Heart left ventricle (tissue), 16 donors: ENCODE data around the gene PLA2G3. TPM values are rescaled to one million over a fixed set of nuclear protein-coding genes. Genes with fewer than 3 reads are reported as not detected.

ENCODE experiments used
- ATAC-seq, 4 donors: fragments of 200-7000 bp; cut with Tn5 transposase; one replicate each; pipeline ENCODE4 v1.9.1; 2020 to 2022; ENCODE audit warnings: moderate library complexity in 4 of 4, mild to moderate bottlenecking in 3 of 4, moderate number of reproducible peaks in 1 of 4
- DNase-seq, 5 donors: peaks; one replicate each; pipeline ENCODE4 v3.0.0-alpha.2; 2020
- H3K27ac ChIP-seq, 12 donors: fragments of 200-600 bp; sonication (generic) in 4 of 12; one replicate each; pipeline versions ENCODE4 v1.5.0 to v1.8.0; 2016 to 2022; ENCODE audit warnings: mild to moderate bottlenecking in 2 of 12
- H3K27me3 ChIP-seq, 9 donors: fragments of 200-600 bp; sonication (generic) in 2 of 9; one replicate each; pipeline versions ENCODE4 v1.5.1 to v1.8.0; 2016 to 2022; ENCODE audit warnings: mild to moderate bottlenecking in 3 of 9
- H3K36me3 ChIP-seq, 9 donors: fragments of 200-600 bp; sonication (generic) in 2 of 9; one replicate each; pipeline versions ENCODE4 v1.5.0 to v1.8.0; 2018 to 2022; ENCODE audit warnings: mild to moderate bottlenecking in 2 of 9
- H3K4me1 ChIP-seq, 12 donors: fragments of 200-600 bp; sonication (generic) in 4 of 12; one replicate each; pipeline versions ENCODE4 v1.5.0 to v1.8.0; 2016 to 2022; ENCODE audit warnings: mild to moderate bottlenecking in 3 of 12
- H3K4me3 ChIP-seq, 12 donors: fragments of 200-600 bp; sonication (generic) in 4 of 12; one replicate each; pipeline versions ENCODE4 v1.5.0 to v1.8.0; 2017 to 2022; ENCODE audit warnings: mild to moderate bottlenecking in 9 of 12, moderate library complexity in 4 of 12
- H3K9me3 ChIP-seq, 12 donors: fragments of 200-600 bp; sonication (generic) in 4 of 12; one replicate each; pipeline versions ENCODE4 v1.5.0 to v1.8.0; 2016 to 2022; ENCODE audit warnings: mild to moderate bottlenecking in 1 of 12
- POLR2A ChIP-seq, 2 donors: fragments of 450-650 bp; IDR thresholded peaks; one replicate each; pipeline ENCODE4 v1.6.1; 2017; ENCODE audit warnings: antibody characterized with exemption in 2 of 2, mild to moderate bottlenecking in 2 of 2, moderate library complexity in 2 of 2
- WGBS, 4 donors: extraction: QIAGEN DNeasy Blood & Tissue Kit in 2 of 4; methylation state at CpG; one replicate each; pipeline versions ENCODE4 v1.1.5 to v1.1.7; 2013 to 2018; 5-methylcytosine and 5-hydroxymethylcytosine counted together
- intact Hi-C, 10 donors: fragments of 100-400 bp; cut with DNase I; formaldehyde crosslinking; loops; one replicate each; pipeline versions ENCODE4 v1.11.1 to v1.14.2; 2022
- polyA plus RNA-seq, 2 donors: library from polyadenylated mRNA; stranded (reverse); fragments of 200-250 nt; gene quantifications; one replicate each; pipeline ENCODE4 v1.2.3, GENCODE V29; 2013
- total RNA-seq, 9 donors: library from RNA; depleted of rRNA in 2 of 9; stranded (reverse); fragments of >200 nt in 2 of 9; fragmentation: NEBNext Ultra II Directional in 3 of 9; extraction: Animal tissue kit (Norgen Biotek cat#: 25700) in 3 of 9; gene quantifications; one replicate each; pipeline versions ENCODE4 v1.1.0 to v1.2.4, GENCODE V29; 2016 to 2023
- TF ChIP-seq, protein P1 (sequence below), 12 donors: fragments of 200-600 bp; sonication (generic) in 4 of 12; IDR thresholded peaks; one replicate each; pipeline versions ENCODE4 v1.5.0 to v1.8.0; 2018 to 2022; ENCODE audit warnings: antibody characterized with exemption in 12 of 12, mild to moderate bottlenecking in 5 of 12
- donor health status: ischemic (EF 13 %, LVEDD 7.1; RV severe dilation, severe dysfunction).
- donor health status: healthy with polysubstance abuse.
- donor health status: DM: no; HTN: yes; CAD: no.
- donor health status: DM: no; HTN: no; CAD: no.
- donor health status: ischemic (EF 25% LVEDD 6.9; RV normal size, moderate dysfunction).
- donor health status: ischemic (EF 25% LVEDD 5.7; RV mildly dilated, moderate dysfunction).
- donor health status: healthy.
- donor health status: DM: yes; HTN: yes; CAD: no.
- donor health status: ischemic (EF 35%, LVEDD 5.7; RV mildly dilated, moderate dysfunction).
- donor health status: nonischemic (EF 11% LVEDD 7.7; RV severe dilation, severe dysfunction).
- donor health status: DM: yes; HTN: yes; CAD: no.
- donor health status: PGD.
- donor health status: ischemic (EF 29% LVEDD 5.4; RV normal size, mild dysfunction).
- donor health status: nonischemic (EF 23%, LVEDD 6.1; RV moderate dilation, normal function).

Gene PLA2G3
- total and polyA plus RNA-seq, 11 donors: not detected

DNA sequence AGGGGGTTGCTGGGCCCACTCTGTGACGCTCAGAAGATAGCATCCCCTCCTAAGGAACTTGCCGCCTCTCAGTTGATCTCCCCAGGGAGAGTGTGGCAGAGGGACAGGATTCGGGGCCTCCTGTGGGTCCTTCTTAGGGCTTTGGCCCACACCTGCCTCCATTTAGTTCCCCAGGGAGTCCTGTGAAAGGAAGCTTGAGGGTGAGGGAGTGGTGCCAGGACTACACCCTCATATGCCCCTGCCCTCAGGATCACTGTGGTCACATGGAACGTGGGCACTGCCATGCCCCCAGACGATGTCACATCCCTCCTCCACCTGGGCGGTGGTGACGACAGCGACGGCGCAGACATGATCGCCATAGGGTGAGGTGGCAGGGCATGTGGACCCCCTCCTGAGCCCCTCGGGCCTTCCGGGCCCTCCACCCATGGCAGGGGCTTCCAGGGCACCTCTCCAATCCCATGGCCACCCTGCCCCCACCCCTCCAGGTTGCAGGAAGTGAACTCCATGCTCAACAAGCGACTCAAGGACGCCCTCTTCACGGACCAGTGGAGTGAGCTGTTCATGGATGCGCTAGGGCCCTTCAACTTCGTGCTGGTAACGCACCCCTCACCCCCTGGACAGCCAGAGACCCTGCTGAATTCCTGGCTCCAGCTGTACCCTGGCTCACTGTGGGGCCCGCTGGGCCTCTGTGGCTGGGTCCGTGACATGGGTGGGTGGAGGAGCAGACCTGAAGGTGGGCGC is 14.0 kb downstream of the PLA2G3 start:
- no peak for DNase-seq

DNA sequence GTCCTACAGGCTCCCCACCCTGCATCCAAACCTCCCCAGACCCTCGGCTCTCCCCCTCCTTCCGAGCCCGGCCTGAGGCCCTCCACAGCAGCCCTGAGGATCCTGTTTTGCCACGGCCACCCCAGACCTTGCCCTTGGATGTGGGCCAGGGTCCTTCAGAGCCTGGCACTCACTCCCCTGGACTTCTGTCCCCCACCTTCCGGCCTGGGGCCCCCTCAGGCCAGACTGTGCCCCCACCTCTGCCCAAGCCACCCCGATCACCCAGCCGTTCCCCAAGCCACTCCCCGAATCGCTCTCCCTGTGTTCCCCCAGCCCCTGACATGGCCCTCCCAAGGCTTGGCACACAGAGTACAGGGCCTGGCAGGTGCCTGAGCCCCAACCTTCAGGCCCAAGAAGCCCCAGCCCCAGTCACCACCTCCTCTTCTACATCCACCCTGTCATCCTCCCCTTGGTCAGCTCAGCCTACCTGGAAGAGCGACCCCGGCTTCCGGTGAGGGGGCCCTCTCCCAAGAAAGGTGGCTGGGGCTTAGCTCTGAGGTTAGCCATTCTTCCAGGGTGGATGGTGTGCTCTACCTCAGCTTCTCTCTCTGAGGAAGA is 14.7 kb downstream of the PLA2G3 start:
- TF ChIP-seq, protein P1, sequence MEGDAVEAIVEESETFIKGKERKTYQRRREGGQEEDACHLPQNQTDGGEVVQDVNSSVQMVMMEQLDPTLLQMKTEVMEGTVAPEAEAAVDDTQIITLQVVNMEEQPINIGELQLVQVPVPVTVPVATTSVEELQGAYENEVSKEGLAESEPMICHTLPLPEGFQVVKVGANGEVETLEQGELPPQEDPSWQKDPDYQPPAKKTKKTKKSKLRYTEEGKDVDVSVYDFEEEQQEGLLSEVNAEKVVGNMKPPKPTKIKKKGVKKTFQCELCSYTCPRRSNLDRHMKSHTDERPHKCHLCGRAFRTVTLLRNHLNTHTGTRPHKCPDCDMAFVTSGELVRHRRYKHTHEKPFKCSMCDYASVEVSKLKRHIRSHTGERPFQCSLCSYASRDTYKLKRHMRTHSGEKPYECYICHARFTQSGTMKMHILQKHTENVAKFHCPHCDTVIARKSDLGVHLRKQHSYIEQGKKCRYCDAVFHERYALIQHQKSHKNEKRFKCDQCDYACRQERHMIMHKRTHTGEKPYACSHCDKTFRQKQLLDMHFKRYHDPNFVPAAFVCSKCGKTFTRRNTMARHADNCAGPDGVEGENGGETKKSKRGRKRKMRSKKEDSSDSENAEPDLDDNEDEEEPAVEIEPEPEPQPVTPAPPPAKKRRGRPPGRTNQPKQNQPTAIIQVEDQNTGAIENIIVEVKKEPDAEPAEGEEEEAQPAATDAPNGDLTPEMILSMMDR (IDR thresholded peaks at IDR 0.05): no peak
- no peak for TF ChIP-seq POLR2A (IDR thresholded peaks at IDR 0.05)
- 72 to 86% (median 80%) methylated on average over 11 to 12 of the region's 12 CpGs for WGBS, 4 donors
- no peak overlapping the region for H3K4me3 ChIP-seq
- ATAC-seq: no peak
- peaks cover 0 to 13% (median 0%) of the 10 kb centered on the region in 9 donors for H3K36me3 ChIP-seq
- no peak for DNase-seq
- no peak overlapping the region for H3K27ac ChIP-seq
- H3K9me3 ChIP-seq: no peaks in the 10 kb centered on the region
- intact Hi-C loops: no loop called here
- no peaks in the 10 kb centered on the region for H3K27me3 ChIP-seq
- peaks cover 0 to 28% (median 11%) of the 10 kb centered on the region in 12 donors for H3K4me1 ChIP-seq

More for the DNA sequence above, 14.0 kb downstream of the PLA2G3 start:
- WGBS, 4 donors: 89 to 96% (median 91%) methylated on average over 14 to 22 of the region's 22 CpGs
- H3K4me3 ChIP-seq: no peak overlapping the region
- ATAC-seq: no peak
- TF ChIP-seq, protein P1 (IDR thresholded peaks at IDR 0.05): no peak
- no peak for TF ChIP-seq POLR2A (IDR thresholded peaks at IDR 0.05)
- no peaks in the 10 kb centered on the region for H3K27me3 ChIP-seq
- H3K4me1 ChIP-seq: peaks cover 0 to 28% (median 11%) of the 10 kb centered on the region in 12 donors
- H3K27ac ChIP-seq: no peak overlapping the region
- intact Hi-C loops: no loop called here
- peaks cover 0 to 13% (median 0%) of the 10 kb centered on the region in 9 donors for H3K36me3 ChIP-seq
- no peaks in the 10 kb centered on the region for H3K9me3 ChIP-seq

DNA sequence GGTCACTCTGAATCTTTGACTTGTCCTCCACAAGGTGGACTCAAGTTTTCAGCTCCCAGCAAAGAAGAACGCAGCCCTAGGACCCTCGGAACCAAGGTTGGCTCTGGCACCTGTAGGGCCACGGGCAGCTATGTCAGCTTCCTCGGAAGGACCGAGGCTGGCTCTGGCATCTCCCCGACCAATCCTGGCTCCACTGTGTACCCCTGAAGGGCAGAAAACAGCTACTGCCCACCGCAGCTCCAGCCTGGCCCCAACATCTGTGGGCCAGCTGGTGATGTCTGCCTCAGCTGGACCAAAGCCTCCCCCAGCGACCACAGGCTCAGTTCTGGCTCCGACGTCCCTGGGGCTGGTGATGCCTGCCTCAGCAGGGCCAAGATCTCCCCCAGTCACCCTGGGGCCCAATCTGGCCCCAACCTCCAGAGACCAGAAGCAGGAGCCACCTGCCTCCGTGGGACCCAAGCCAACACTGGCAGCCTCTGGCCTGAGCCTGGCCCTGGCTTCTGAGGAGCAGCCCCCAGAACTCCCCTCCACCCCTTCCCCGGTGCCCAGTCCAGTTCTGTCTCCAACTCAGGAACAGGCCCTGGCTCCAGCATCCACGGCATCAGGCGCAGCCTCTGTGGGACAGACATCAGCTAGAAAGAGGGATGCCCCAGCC is 15.4 kb downstream of the PLA2G3 start:
- no peak for TF ChIP-seq POLR2A (IDR thresholded peaks at IDR 0.05)
- TF ChIP-seq, protein P1 (IDR thresholded peaks at IDR 0.05): no peak
- WGBS, 4 donors: 73 to 87% (median 77%) methylated on average over 7 to 14 of the region's 14 CpGs
- DNase-seq (no peak), ATAC-seq (no peak)
- H3K36me3 ChIP-seq: peaks cover 0 to 7% (median 0%) of the 10 kb centered on the region in 9 donors
- H3K4me1 ChIP-seq: peaks cover 0 to 32% (median 11%) of the 10 kb centered on the region in 12 donors
- H3K4me3 ChIP-seq: no peak overlapping the region
- no peaks in the 10 kb centered on the region for H3K9me3 ChIP-seq
- H3K27ac ChIP-seq: no peak overlapping the region
- H3K27me3 ChIP-seq: no peaks in the 10 kb centered on the region
- intact Hi-C loops: no loop called here

DNA sequence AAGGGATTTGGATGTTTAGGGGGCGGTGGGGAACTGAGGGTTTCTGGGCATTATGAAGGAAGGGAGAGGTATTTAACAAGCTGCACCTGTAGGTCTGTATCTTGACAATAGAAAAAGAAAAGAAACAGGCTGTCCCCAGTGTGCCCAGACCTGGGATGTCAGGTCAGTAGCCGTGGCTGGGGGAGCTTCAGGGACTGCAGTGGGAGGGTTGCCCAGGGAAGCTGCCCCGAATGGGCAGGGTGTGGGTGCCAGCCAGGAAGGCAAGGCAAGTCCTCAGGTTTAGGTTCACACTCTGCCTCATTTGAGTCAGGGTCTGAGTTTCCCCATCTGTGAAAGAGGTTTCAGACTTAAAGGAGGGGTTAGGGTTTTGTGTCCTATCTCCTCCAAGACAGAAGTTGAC is 16.0 kb downstream of the PLA2G3 start:
- peaks cover 0 to 38% (median 16%) of the 10 kb centered on the region in 12 donors for H3K4me1 ChIP-seq
- TF ChIP-seq, protein P1 (IDR thresholded peaks at IDR 0.05): no peak
- no peak for TF ChIP-seq POLR2A (IDR thresholded peaks at IDR 0.05)

More for the DNA sequence above, 16.0 kb downstream of the PLA2G3 start:
- Histone ChIP-seq H3K36me3 (peaks cover 0 to 4% (median 0%) of the 10 kb centered on the region in 9 donors), H3K4me3 (no peak overlapping the region), H3K27ac (no peak overlapping the region), H3K9me3 (no peaks in the 10 kb centered on the region), H3K27me3 (no peaks in the 10 kb centered on the region)
- intact Hi-C loops: no loop called here
- ATAC-seq: no peak
- DNase-seq: no peak
- WGBS, 4 donors: 67 to 72% (median 69%) methylated on average over 3 of the region's 3 CpGs
